Measurements from ENCODE around the gene PACS2.

Gene PACS2

DNA sequence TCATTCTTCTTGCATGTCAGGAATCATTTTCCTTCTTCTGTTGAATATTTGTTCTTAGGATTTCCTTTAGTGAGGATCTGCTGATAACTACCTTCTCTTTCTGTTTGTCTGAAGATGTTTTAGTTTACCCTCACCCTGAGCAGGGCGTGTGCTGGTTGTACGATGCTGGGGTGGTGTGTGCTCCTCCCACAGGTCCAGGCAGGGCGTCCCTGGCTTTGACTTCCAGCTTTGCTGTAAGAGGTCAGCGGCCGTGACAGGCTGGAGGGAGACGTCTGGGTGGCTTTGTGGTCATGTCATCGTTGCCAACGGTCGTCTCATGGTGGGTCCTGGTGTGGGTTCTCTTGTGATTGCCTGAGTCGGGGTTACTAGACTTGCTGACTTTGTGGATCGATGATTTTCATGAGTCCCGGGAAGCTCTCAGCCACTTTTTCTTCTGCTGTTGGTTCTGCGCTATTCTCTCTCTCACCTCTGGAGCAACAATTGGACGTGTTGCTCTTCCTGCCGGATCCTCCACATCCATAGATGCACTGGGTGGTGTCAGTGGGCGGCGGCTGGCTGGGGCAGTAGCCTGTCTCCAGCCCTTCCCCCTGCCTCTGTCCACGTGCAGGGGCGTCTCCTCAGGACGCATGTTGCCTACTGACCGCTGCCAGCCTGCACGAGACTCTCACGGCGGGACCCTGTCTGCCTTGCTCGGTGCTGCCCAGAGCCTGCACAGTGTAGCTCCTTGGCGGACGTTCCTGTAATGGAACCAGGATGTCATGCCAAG is 8.4 kb downstream of the PACS2 start:
- in situ Hi-C loops (cut with HindIII; ENCODE audit: low pct_ligation_motif_present, low sequenced_read_pairs), result no loop called here

DNA sequence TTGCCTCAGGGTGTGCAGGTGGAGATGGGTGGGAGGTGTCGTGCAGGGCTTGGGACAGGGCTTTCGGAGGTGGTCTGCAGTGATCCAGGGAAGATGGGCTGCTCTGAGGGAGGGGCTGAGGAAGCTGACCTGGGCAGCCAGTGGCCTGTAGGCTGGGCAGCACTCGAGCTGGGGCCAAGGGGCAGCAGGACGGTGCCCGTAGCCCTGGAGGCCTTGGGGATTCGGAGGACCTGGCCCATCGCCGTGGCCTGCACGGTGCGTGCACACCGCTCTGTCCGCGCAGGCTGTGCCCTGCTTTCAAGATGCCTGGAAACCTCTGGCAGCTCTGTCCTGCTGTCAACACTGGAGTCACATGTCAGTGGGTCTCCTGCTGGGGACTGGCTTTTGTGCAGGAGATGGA is 9.1 kb downstream of the PACS2 start:
- H3K27ac ChIP-seq, result no peak overlapping the region
- no peak for DNase-seq
- no peak overlapping the region for H3K4me3 ChIP-seq (ENCODE audit: low read depth, low read length)
- TF ChIP-seq CTCF (IDR thresholded peaks at IDR 0.05; ENCODE audit: low read depth, low read length, missing control alignments), result no peak
- in situ Hi-C loops (cut with HindIII; ENCODE audit: low pct_ligation_motif_present, low sequenced_read_pairs), result no loop called here
- no peaks in the 10 kb centered on the region for H3K36me3 ChIP-seq (replicated peaks)
- H3K27me3 ChIP-seq (replicated peaks), result no peaks in the 10 kb centered on the region

More for the DNA sequence above, 8.4 kb downstream of the PACS2 start:
- no peak overlapping the region for H3K27ac ChIP-seq
- no peaks in the 10 kb centered on the region for H3K36me3 ChIP-seq (replicated peaks)
- H3K27me3 ChIP-seq (replicated peaks), result no peaks in the 10 kb centered on the region
- no peak for TF ChIP-seq CTCF (IDR thresholded peaks at IDR 0.05; ENCODE audit: low read depth, low read length, missing control alignments)
- no peak overlapping the region for H3K4me3 ChIP-seq (ENCODE audit: low read depth, low read length)
- no peak for DNase-seq

DNA sequence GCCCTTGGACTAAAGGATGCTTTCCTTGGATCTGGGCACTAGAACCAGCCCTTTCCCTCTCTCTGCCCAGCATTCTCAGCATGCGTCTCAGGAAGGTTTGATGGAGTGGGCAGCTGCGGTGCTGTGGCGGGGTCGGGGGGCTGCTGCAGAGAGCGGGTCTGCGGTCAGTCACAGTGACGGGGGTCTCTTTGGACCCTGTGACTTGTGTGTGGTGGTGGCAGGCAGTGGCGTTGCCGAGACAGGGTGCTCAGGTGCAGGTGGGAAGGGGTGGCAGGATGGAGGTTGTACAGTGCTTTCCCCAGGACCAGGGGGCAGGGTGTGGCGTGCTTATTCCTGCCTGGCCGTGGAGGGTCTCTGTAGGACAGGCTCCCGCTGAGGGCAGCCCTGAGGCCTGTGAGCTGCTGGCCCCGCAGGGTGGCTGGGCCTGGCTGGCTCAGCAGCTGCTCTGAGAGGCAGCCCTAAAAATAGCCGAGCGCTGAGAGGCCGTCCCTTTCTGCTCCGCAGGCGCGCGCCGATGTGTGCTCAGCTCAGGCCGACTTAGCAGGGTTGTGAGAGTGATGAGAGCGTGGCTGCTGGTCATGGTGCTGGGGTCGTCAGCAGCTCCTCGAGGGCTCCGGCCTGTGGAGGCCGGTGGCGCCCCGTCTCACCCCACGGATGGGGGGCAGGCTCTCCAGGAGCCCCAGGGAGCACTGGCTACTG is 9.7 kb downstream of the PACS2 start:
- Histone ChIP-seq H3K27ac (no peak overlapping the region), H3K36me3 (replicated peaks) (no peaks in the 10 kb centered on the region), H3K4me3 (ENCODE audit: low read depth, low read length) (no peak overlapping the region), H3K27me3 (replicated peaks) (no peaks in the 10 kb centered on the region)
- DNase-seq, result peak; percentile 29
- in situ Hi-C loops (cut with HindIII; ENCODE audit: low pct_ligation_motif_present, low sequenced_read_pairs), result no loop called here
- no peak for TF ChIP-seq CTCF (IDR thresholded peaks at IDR 0.05; ENCODE audit: low read depth, low read length, missing control alignments)

- DNase-seq, result no peak
- Histone ChIP-seq H3K4me3 (ENCODE audit: low read depth, low read length) (no peak overlapping the region), H3K27ac (no peak overlapping the region), H3K36me3 (replicated peaks) (no peaks in the 10 kb centered on the region), H3K27me3 (replicated peaks) (no peaks in the 10 kb centered on the region)
- no peak for TF ChIP-seq CTCF (IDR thresholded peaks at IDR 0.05; ENCODE audit: low read depth, low read length, missing control alignments)
- in situ Hi-C loops (cut with HindIII; ENCODE audit: low pct_ligation_motif_present, low sequenced_read_pairs), result no loop called here
Observed at GRCh38 chr14:105324871-105325270, 10.3 kb downstream of the PACS2 start.

DNA sequence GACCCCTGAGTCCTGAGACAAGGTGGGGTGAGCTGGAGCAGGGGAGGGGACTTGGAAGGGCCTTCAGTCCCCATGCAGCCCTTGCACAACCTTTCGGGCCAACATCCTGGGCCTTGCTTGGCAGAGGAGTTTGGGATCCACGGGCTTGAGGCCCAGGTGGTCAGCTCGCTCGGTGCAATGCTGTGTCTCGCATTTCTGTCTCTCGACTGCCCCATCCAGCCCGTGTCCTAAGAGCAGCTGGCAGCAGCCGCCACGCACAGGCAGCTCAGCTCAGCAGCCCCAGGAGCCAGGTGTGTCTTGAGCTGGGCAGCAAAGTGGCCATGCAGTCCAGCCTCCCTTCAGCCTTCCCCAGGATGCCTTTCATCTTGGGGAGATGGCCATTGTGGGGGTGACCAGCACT is 10.8 kb downstream of the PACS2 start:
- H3K27ac ChIP-seq, result no peak overlapping the region
- no peak for DNase-seq
- no peak for TF ChIP-seq CTCF (IDR thresholded peaks at IDR 0.05; ENCODE audit: low read depth, low read length, missing control alignments)
- no peaks in the 10 kb centered on the region for H3K36me3 ChIP-seq (replicated peaks)
- H3K4me3 ChIP-seq (ENCODE audit: low read depth, low read length), result no peak overlapping the region
- H3K27me3 ChIP-seq (replicated peaks), result no peaks in the 10 kb centered on the region
- in situ Hi-C loops (cut with HindIII; ENCODE audit: low pct_ligation_motif_present, low sequenced_read_pairs), result no loop called here

Data from brain microvascular endothelial cell (primary cell).